GM10847 (cell line): ENCODE measurements around the gene PDSS2.

Experiments
- POLR2A ChIP-seq: IDR thresholded peaks from 2 replicates; pipeline ENCODE4 v1.6.1; 2011; ENCODE audit not compliant: insufficient read length; ENCODE audit errors: extremely low read depth

The PDSS2 gene, protein sequence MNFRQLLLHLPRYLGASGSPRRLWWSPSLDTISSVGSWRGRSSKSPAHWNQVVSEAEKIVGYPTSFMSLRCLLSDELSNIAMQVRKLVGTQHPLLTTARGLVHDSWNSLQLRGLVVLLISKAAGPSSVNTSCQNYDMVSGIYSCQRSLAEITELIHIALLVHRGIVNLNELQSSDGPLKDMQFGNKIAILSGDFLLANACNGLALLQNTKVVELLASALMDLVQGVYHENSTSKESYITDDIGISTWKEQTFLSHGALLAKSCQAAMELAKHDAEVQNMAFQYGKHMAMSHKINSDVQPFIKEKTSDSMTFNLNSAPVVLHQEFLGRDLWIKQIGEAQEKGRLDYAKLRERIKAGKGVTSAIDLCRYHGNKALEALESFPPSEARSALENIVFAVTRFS

DNA sequence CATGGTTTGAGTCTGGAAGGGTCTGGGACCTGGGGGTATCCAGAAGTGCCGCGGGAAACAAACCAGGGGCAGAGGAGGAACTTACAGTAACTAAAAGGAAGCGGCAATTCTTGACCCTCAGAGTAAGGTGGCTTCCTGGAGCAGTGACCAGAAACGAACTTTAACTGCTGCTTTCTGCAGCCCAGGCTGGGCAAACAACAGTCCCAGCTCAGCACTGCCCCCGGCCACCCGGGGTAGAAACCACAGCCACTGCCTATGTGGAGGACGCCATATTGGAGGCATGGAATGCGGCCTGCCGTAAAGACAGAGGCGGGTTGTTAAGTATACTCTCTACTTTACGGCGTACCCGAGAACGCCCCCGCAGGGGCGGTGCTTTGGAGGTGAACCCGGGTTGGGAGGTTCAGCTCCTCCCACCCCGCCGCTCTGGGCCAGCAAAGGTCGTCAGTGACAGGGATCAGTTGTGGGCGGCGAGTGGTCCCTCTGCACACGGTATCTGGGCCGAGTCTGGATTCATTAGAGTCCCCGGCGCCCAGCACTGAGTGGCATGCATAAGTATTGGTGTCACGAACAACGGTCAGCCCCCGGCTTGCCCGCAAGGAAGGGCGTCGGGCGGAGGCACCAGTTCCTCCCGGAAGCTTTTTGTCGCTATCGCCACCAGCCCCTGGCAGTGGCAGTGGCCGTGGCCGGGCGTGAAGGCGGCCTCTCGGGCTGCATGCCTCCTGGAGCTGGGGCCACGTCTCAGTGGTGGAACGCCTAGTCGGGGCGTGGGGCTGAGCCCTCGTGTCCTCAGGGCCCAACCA, at the start of gene PDSS2:
TSS of gene PDSS2 (minus strand) at position 282 of the 800 bp plus-strand sequence. CDS start at position 3, 279 bp downstream.
- TF ChIP-seq POLR2A: peak; percentile 95

DNA sequence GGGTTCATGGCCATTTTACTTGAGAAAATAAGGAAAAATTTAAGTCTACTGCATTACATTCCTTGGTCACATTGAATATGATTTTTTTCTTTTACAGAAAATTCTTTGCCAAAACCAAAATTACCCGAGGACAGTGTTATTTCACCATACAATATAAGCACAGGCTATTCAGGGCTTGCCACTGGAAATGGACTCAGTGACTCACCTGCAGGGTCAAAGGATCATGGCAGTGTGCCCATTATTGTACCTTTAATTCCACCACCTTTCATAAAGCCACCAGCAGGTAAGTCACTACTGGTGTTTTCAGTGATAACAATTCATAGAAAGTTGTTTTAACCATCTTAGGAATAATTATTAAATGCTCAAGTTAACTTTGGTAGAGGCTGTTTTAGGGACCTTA, 46.8 kb upstream of the PDSS2 start:
- TF ChIP-seq POLR2A: no peak

GRCh38 chr6:107504270-107505026, 45.1 kb upstream of the PDSS2 start:
- no peak for TF ChIP-seq POLR2A

DNA sequence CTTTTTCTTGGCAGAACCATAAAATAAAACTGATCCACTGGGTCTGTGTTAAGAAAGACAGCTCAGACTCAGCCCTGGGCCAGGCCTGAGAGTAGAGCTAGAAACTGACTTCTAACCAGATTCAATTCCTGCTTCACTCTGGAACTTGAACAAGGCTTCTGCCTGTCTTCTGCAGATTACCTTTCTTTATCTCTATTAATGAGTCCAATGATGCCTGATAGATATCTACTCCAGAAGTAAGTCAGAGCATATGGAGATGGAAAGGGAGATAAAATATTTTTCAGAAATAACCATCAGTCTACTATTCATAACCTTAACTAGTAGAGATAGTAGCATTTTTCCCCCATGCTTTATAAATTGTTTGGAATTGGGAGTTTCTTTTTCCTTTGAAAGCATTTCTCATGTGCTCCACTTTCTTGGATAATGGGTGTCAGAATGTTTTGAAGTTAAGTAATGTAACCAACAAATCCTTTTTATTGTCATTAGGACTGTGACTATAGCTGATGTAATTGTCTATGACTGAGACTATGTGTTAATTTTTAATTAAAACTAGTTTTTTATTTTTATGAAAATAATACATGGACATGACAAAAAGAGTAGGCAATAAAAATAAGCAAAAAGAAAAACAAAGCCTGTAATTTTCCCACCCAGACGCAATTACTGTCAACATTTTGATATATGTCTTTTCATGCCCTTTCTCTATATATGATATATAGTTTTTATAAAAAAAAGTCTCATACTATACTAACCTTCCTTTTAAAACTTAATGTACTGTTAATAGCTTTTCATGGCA, 37.7 kb upstream of the PDSS2 start:
- no peak for TF ChIP-seq POLR2A

- no peak for TF ChIP-seq POLR2A
Observed at GRCh38 chr6:107495971-107496370, 36.6 kb upstream of the PDSS2 start.

DNA sequence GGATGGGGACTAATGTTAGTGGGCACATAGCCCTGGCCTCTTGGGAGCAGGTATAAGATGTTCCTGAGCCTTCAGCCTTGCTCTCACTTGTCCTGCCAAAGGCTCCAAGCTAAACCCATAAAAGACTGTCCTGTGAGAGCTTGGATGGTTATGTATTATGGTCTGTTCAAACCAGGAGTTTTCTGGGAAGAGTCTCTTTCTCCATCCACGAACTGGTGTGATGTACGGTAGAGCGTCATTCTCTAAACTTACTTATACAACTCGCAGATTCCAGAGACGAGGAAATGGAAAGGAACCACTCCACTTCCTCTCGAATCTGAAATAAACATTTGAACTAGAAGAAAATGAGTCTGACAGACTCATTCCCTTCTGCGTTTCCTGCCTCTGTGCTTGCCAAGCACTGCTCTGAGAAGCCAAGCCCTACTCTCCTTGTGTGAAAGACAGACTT, 35.9 kb upstream of the PDSS2 start:
- no peak for TF ChIP-seq POLR2A

DNA sequence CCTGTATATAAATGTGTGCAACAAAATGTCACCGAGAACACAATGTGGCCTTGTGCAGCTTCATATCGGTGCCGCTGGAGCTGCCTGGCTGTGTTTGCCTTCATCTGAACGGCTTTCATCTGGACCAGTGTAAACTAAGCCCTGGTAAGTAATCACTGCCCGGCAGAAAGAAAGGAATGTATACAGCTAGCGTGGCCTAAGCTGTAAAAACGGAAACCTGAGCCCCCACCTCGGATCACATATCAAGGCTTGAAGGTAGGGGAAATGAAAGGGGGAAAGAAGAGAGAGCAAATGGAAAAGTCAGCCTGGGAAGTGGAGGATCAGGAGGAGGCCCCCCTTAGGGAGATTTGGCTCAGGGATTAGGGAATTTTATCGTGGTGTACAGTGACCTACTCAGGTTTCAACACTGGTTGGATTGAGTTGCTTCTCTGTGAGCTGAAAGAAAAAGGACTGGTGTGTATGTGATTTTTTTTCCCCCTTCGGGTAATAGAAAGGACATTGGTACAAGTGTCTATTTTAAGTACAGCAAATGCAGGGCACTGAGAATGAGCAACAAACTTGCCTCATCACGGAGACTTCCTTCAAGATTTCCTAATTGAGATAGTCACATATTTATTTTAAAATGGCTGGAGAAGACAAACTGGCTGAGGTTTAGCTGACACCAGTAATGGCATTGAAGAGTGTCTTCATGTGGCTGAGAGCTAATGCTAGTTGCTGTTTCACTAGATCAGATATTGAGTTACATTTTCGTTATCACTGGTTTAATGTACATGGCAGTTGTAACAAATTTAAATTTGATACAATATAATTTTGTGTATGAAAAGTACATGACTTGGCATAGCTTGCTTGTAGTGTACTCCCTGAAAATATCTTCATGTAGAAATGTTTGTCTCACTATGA, 34.0 kb upstream of the PDSS2 start:
- no peak for TF ChIP-seq POLR2A

- TF ChIP-seq POLR2A: no peak
Observed at GRCh38 chr6:107491760-107492660, 32.6 kb upstream of the PDSS2 start.

GRCh38 chr6:107491138-107491609, 31.8 kb upstream of the PDSS2 start:
- TF ChIP-seq POLR2A: no peak

GRCh38 chr6:107490566-107491137, 31.3 kb upstream of the PDSS2 start:
- no peak for TF ChIP-seq POLR2A

DNA sequence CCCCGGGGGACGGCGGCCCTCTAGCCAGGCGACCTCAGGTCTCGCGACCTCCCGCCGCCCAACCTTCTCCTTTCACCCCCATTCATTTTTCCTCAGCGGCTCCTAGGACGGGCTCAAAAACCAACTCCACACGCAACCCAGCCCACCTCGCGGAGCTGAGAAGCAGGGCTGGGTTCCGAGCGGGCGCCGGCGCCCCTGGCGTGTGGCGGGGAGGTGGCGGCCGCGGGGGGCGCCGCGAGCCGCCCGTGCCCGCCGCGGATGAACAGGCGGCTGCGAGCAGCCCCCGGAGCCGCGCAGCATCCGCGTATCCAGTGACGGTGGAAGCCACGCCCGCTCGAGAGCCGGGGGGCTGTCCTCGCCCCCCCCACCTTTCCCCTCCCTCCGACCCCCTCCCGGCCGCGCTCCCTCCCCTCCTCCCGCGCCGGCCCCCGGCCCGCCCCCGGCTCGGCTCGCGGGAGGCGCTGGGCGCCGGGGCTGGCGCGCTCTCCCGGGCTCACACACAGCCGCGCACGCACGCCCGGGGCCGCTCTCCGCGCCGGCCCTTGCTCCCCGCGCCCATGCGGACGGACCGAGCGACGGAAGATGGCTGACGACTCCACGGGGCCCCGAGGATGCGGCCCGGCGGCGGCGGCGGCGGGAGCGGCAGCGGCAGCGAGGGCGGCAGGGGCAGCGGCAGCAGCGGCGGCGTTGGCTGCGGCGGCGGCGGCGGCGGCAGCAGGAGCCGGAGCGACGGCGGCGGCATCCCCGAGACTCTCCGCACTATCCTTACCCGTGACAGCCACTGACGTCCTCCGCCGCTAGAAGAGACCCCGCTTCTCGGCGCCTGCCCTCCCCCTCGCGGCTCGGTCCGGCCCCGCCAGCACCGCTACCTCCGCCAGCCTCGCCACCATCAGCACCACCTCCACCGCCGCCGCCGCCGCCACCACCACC, 30.5 kb upstream of the PDSS2 start, which contains the start of gene SOBP:
TSS of gene SOBP (plus strand) at position 482 of the 930 bp plus-strand sequence. CDS start 500 bp downstream, outside the sequence.
- TF ChIP-seq POLR2A: no peak
